ENCODE measurements around the gene ATP4B.

The ATP4B gene

GRCh38 chr13:113651511-113652403 is 6.2 kb downstream of the ATP4B start:
- H3K27ac ChIP-seq = peak overlapping the region; percentile 28; the same call in 1 of the 2 replicates
- peaks cover 9% of the 10 kb centered on the region; the same call in 1 of the 2 replicates for H3K27me3 ChIP-seq
- H3K4me2 ChIP-seq = peak overlapping the region; percentile 75
- no peak for TF ChIP-seq Cebpa-rat (IDR thresholded peaks at IDR 0.05)
- 0 out of 2 replicates have a peak overlapping the region, but pooled peaks have one; percentile 1 for H3K9ac ChIP-seq
- no peaks in the 10 kb centered on the region for H3K9me3 ChIP-seq
- no peaks in the 10 kb centered on the region for H4K20me1 ChIP-seq
- H3K4me3 ChIP-seq = no peak overlapping the region
- H3K4me1 ChIP-seq = peaks cover 71% of the 10 kb centered on the region
- no peaks in the 10 kb centered on the region for H3K36me3 ChIP-seq

DNA sequence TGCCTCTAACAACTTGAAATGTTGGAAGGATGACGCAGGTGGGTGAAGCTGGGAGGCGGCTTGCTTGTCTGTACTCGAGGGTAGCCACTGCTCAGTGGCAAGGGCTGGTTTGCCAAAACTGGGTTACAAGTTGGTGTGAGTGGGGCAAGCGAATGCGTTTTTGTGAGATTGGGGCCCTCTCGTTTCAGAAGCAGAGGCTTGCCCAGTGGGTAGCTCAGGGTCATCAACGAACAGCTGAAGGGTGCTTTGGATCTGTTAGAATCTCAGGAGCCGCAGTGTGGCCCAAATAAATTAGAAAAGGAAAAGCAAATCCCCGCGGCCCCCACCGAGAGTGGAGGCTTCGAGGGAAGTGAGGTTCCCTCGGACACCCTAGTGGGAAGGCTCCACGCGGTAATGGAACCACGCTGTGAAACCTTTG is 7.3 kb downstream of the ATP4B start:
- H3K27me3 ChIP-seq = no peaks in the 10 kb centered on the region
- no peak overlapping the region for H3K9ac ChIP-seq
- no peak overlapping the region for H3K4me3 ChIP-seq
- no peak overlapping the region for H3K4me2 ChIP-seq
- no peak for TF ChIP-seq Cebpa-rat (IDR thresholded peaks at IDR 0.05)
- no peaks in the 10 kb centered on the region for H4K20me1 ChIP-seq
- peaks cover 71% of the 10 kb centered on the region for H3K4me1 ChIP-seq
- no peak overlapping the region for H3K27ac ChIP-seq
- no peaks in the 10 kb centered on the region for H3K9me3 ChIP-seq
- no peaks in the 10 kb centered on the region for H3K36me3 ChIP-seq

DNA sequence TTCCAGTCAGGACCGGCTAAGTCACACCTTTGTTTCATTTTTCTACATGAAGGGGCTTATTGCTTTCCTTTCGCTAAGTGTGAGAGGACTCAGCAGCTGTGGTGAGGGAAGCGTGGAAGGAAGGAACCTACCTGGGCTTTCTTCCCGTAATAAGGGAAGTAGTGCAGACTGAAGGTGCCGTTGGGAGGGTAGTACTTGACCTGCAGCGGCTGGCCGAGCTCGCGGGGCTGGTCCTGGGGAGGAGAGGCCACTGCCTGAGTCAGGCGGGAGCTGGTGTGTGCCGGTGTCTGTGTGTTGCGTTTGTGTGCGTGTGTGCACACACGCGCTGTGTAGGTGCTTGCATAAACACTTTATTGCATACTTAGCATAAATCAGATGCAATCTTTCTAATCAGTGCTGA is 7.7 kb downstream of the ATP4B start:
- no peak overlapping the region for H3K4me3 ChIP-seq
- H3K4me1 ChIP-seq = peaks cover 71% of the 10 kb centered on the region
- no peaks in the 10 kb centered on the region for H4K20me1 ChIP-seq
- no peak for TF ChIP-seq Cebpa-rat (IDR thresholded peaks at IDR 0.05)
- H3K27me3 ChIP-seq = no peaks in the 10 kb centered on the region
- no peak overlapping the region for H3K27ac ChIP-seq
- H3K9ac ChIP-seq = no peak overlapping the region
- no peaks in the 10 kb centered on the region for H3K36me3 ChIP-seq
- H3K9me3 ChIP-seq = no peaks in the 10 kb centered on the region
- H3K4me2 ChIP-seq = no peak overlapping the region

GRCh38 chr13:113649212-113649611 is 8.8 kb downstream of the ATP4B start:
- Histone ChIP-seq H3K4me2 (no peak overlapping the region), H4K20me1 (no peaks in the 10 kb centered on the region), H3K4me3 (no peak overlapping the region), H3K27ac (no peak overlapping the region), H3K27me3 (no peaks in the 10 kb centered on the region), H3K9me3 (no peaks in the 10 kb centered on the region), H3K9ac (no peak overlapping the region), H3K4me1 (peaks cover 71% of the 10 kb centered on the region), H3K36me3 (no peaks in the 10 kb centered on the region)
- no peak for TF ChIP-seq Cebpa-rat (IDR thresholded peaks at IDR 0.05)

- H3K27me3 ChIP-seq = no peaks in the 10 kb centered on the region
- no peak overlapping the region; the same call in 1 of the 2 replicates for H3K27ac ChIP-seq
- H3K4me1 ChIP-seq = peaks cover 71% of the 10 kb centered on the region
- H3K9me3 ChIP-seq = no peaks in the 10 kb centered on the region
- H3K4me3 ChIP-seq = no peak overlapping the region
- H3K4me2 ChIP-seq = peak overlapping the region; percentile 76; the same call in 1 of the 2 replicates
- H4K20me1 ChIP-seq = no peaks in the 10 kb centered on the region
- TF ChIP-seq Cebpa-rat (IDR thresholded peaks at IDR 0.05) = no peak
- H3K9ac ChIP-seq = no peak overlapping the region
- no peaks in the 10 kb centered on the region for H3K36me3 ChIP-seq
Observed at GRCh38 chr13:113648216-113648610, 9.8 kb downstream of the ATP4B start.

DNA sequence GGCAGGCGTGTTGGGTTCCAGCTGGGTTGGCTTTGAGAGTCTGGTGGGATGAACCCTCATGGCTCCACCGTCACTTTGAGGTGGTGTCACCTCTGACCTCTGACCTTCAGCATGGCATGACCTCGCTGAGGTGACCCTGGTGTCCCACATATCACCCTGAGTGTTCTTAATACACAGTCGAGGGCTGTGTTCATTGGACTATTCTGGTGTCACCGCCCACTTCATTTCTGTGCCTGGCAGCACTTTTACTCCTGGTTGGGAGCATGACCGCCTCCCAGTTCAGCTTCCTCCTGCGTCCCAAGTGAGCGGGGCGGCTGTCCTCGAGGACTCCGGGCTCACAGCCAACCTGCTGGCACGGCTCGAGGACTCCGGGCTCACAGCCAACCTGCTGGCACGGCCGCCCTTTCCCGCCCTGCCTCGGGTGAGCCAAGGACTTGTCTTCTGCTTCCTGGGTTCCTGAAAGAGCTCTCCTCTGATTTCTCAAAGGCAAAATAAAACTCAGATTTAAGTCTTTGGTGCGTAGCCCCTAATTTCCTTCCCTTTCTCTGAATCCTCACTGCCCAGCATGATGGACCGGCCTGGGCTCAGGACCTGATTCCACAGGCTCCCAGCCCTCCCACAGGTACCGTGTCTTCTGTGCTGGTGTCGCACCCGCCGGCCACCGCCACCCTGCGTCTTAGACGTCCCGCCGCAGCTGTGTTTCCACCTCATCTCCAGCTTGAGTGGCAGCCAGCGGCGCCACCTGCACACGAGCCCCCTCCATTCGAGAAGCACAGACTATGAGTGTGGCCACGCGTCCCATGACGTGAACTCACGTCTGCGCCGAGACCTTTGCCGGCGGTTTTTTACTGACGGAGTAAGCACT is 10.4 kb downstream of the ATP4B start:
- H3K27me3 ChIP-seq = no peaks in the 10 kb centered on the region
- no peaks in the 10 kb centered on the region for H3K9me3 ChIP-seq
- no peak overlapping the region for H3K4me3 ChIP-seq
- no peak for TF ChIP-seq Cebpa-rat (IDR thresholded peaks at IDR 0.05)
- peak overlapping the region; percentile 76 for H3K4me2 ChIP-seq
- H3K27ac ChIP-seq = peak overlapping the region; percentile 40; the same call in 1 of the 2 replicates
- no peak overlapping the region for H3K9ac ChIP-seq
- no peaks in the 10 kb centered on the region for H4K20me1 ChIP-seq
- H3K36me3 ChIP-seq = 0 out of 2 replicates have a peak, but pooled peaks cover under 1% of the 10 kb centered on the region
- H3K4me1 ChIP-seq = peaks cover 71% of the 10 kb centered on the region

DNA sequence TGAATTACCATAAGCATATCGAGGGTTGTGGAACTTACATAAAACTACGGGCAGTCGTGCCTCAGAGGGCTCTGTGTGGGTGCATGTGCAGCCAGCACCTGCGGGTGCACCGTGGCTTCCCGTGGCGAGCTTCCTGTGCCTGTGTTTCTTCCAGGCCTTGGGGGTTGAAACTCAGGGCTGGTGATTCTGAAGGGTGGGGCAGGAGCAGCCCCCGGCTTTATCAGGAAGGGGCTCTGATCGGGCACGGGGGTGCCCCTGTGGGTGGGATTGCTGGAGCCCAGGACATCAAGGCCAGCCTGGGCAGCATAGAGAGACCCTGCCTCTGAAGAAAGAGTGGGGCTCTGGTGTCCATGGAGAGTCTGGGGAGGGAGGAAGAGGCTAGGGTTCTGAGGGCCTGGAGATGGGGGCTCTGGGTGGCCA is 11.1 kb downstream of the ATP4B start:
- Histone ChIP-seq H3K4me2 (peak overlapping the region; percentile 76), H3K9ac (no peak overlapping the region), H3K36me3 (peaks cover 7% of the 10 kb centered on the region), H3K27ac (0 out of 2 replicates have a peak overlapping the region, but pooled peaks have one; percentile 40), H3K4me3 (no peak overlapping the region), H3K4me1 (peaks cover 71% of the 10 kb centered on the region), H4K20me1 (no peaks in the 10 kb centered on the region), H3K27me3 (no peaks in the 10 kb centered on the region), H3K9me3 (peaks cover 6% of the 10 kb centered on the region)
- TF ChIP-seq Cebpa-rat (IDR thresholded peaks at IDR 0.05) = no peak

DNA sequence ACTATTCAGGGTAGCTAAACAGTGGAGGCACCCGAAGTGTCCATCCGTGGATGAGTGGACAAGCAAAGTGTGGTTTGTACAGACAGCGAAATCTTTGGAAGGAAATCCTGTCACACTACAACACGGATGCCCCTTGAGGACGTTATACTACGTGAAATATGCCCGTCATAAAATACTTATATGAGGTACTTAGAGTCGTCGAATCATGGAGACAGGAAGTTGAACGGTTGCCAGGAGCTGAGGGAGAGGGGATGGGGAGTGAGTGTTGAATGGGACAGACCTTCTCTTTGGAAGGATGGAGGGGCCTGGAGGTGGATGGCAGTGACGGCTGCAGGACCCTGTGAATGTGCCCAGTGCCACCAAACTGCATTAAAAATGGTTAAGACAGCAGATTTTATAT is 11.6 kb downstream of the ATP4B start:
- no peak overlapping the region for H3K9ac ChIP-seq
- no peak overlapping the region for H3K4me3 ChIP-seq
- peak overlapping the region; percentile 76 for H3K4me2 ChIP-seq
- no peaks in the 10 kb centered on the region for H3K27me3 ChIP-seq
- peaks cover 12% of the 10 kb centered on the region for H3K36me3 ChIP-seq
- no peak for TF ChIP-seq Cebpa-rat (IDR thresholded peaks at IDR 0.05)
- H3K9me3 ChIP-seq = peaks cover 11% of the 10 kb centered on the region
- H3K27ac ChIP-seq = no peak overlapping the region
- no peaks in the 10 kb centered on the region for H4K20me1 ChIP-seq
- H3K4me1 ChIP-seq = peaks cover 69% of the 10 kb centered on the region

- H3K9ac ChIP-seq = no peak overlapping the region
- H3K27me3 ChIP-seq = no peaks in the 10 kb centered on the region
- TF ChIP-seq Cebpa-rat (IDR thresholded peaks at IDR 0.05) = no peak
Observed at GRCh38 chr13:113645329-113645728, 12.7 kb downstream of the ATP4B start.

More at GRCh38 chr13:113645329-113645728, 12.7 kb downstream of the ATP4B start:
- Histone ChIP-seq H3K27ac (no peak overlapping the region), H3K36me3 (peaks cover 19% of the 10 kb centered on the region), H3K9me3 (peaks cover 12% of the 10 kb centered on the region), H3K4me3 (no peak overlapping the region), H3K4me2 (peak overlapping the region; percentile 76), H4K20me1 (no peaks in the 10 kb centered on the region), H3K4me1 (peaks cover 67% of the 10 kb centered on the region)

Data from BLaER1 (cell line).